ENCODE results near the gene FKBP5. TPM values are rescaled to one million over a fixed set of nuclear protein-coding genes. Genes with fewer than 3 reads are reported as not detected.

Gene FKBP5
- total and polyA plus RNA-seq, 9 of the 15 experiments (the other 6 are each of a cell fraction or from before 2014, with no cell fraction given): 32.7 to 151 (median 75.0) TPM

GRCh38 chr6:35687658-35688604 is 784 bp downstream of the FKBP5 start (continued):
- peak; percentile 46; the same call in 1 of the 2 replicates for TF ChIP-seq CC2D1A (IDR thresholded peaks at IDR 0.05)
- no peak for TF ChIP-seq SAP30 (IDR thresholded peaks at IDR 0.05; ENCODE audit: borderline replicate concordance, insufficient read depth, low read depth, low read length, poor library complexity, severe bottlenecking)
- TF ChIP-seq MECOM (CRISPR knock-in tag; IDR thresholded peaks at IDR 0.05): no peak
- no peak for TF ChIP-seq RFX1 (IDR thresholded peaks at IDR 0.05)
- TF ChIP-seq HMGXB4 (CRISPR knock-in tag; IDR thresholded peaks at IDR 0.05): no peak
- no peak for TF ChIP-seq ZNF165 (CRISPR knock-in tag; IDR thresholded peaks at IDR 0.05; ENCODE audit: borderline replicate concordance)
- TF ChIP-seq ZNF766 (CRISPR knock-in tag; conservative IDR thresholded peaks at IDR 0.05): 0 out of 2 replicates have a peak, but pooled peaks have one; percentile 54
- TF ChIP-seq ZNF609 (CRISPR knock-in tag; IDR thresholded peaks at IDR 0.05; ENCODE audit: borderline replicate concordance): no peak
- TF ChIP-seq NKRF (IDR thresholded peaks at IDR 0.05; ENCODE audit: borderline replicate concordance): peak; percentile 70; the same call in 1 of the 2 replicates
- no peak for TF ChIP-seq OTX1 (CRISPR knock-in tag; IDR thresholded peaks at IDR 0.05)
- no peak for TF ChIP-seq BRF2 (IDR thresholded peaks at IDR 0.05; ENCODE audit: borderline replicate concordance, insufficient read depth, insufficient read length)
- TF ChIP-seq TRIM28 (IDR thresholded peaks at IDR 0.05): peak; percentile 61
- 0 out of 2 replicates have a peak, but pooled peaks have one; percentile 29 for TF ChIP-seq ZBTB2 (IDR thresholded peaks at IDR 0.05)
- TF ChIP-seq THRAP3 (IDR thresholded peaks at IDR 0.05; ENCODE audit: borderline replicate concordance): no peak
- TF ChIP-seq ZNF24 (IDR thresholded peaks at IDR 0.05): 0 out of 2 replicates have a peak, but pooled peaks have one; percentile 11
